GM18907 (cell line): ENCODE measurements around the gene TRUB2.

Experiments used
- ATAC-seq: cut with Tn5 transposase; IDR thresholded peaks from one replicate; pipeline ENCODE4 v1.9.1; 2021; ENCODE audit warnings: mild to moderate bottlenecking, moderate library complexity; ENCODE audit not compliant: unreplicated experiment

TRUB2 gene, protein sequence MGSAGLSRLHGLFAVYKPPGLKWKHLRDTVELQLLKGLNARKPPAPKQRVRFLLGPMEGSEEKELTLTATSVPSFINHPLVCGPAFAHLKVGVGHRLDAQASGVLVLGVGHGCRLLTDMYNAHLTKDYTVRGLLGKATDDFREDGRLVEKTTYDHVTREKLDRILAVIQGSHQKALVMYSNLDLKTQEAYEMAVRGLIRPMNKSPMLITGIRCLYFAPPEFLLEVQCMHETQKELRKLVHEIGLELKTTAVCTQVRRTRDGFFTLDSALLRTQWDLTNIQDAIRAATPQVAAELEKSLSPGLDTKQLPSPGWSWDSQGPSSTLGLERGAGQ

DNA sequence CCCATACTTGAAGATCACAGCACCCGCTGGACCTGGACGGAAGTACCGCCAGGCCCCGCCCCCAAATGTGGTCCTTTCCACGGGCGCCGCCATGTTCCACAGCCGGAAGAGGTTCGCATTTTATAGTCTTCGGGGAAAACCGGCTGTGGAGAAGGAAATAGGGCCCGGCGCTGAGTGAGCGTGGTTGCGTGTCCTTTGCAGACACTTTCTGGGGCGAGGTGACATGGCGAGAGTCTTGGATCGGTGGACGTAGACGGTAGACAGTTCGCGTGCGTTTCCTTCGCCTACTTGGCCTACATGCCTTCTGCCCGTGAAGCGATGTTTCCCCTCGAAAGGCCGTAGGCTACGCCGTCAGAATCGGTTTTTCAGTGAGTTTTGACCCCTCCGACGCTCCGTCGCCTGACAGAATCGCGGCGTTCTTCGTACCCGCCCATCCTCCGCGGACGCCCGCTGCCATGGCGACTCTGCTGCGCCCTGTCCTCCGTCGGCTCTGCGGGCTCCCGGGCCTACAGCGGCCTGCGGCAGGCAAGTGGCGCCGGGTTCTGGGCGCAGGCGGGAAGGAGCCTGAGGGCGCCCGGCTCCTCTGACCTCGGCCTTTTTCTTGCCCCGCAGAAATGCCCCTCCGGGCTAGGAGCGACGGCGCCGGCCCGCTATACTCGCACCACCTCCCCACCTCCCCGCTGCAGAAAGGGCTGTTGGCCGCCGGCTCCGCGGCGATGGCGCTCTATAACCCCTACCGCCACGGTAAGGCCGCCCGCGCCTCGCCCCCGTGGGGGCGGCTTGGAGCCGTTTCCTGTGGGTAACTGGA lies at the start of gene TRUB2, which contains the start of gene COQ4:
Gene TRUB2, minus strand, starts transcription at position 44 of the 808 bp plus-strand sequence. Its CDS starts 39 bp downstream, at position 5.
Gene COQ4, plus strand, starts transcription at position 436 of the 808 bp plus-strand sequence. Its CDS starts 20 bp downstream, at position 456.
- ATAC-seq, result peak; percentile 76

DNA sequence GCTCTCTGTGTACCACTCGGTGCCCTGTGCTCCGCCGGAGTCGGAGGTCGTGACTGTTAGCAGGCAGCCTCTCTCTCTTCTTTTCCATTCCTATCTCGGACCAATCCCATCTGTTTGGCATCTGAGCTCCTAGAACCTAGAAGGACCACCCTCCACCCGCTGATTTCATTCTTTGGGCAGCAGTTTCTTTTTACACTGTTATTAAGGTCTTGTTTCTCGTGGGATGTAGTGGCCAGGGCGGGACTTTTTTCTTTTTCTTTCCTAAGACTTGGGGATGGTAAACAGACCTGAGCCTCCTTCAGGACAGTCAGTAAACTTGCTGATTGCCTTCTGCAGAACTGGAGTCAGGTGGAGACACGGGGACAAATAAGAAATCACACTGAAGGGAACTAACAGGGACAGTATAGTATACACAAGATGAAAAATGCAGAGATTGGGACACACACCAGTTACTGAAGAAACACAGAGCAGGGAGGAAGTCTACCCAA lies 49.4 kb upstream of the TRUB2 start:
- ATAC-seq, result no peak

DNA sequence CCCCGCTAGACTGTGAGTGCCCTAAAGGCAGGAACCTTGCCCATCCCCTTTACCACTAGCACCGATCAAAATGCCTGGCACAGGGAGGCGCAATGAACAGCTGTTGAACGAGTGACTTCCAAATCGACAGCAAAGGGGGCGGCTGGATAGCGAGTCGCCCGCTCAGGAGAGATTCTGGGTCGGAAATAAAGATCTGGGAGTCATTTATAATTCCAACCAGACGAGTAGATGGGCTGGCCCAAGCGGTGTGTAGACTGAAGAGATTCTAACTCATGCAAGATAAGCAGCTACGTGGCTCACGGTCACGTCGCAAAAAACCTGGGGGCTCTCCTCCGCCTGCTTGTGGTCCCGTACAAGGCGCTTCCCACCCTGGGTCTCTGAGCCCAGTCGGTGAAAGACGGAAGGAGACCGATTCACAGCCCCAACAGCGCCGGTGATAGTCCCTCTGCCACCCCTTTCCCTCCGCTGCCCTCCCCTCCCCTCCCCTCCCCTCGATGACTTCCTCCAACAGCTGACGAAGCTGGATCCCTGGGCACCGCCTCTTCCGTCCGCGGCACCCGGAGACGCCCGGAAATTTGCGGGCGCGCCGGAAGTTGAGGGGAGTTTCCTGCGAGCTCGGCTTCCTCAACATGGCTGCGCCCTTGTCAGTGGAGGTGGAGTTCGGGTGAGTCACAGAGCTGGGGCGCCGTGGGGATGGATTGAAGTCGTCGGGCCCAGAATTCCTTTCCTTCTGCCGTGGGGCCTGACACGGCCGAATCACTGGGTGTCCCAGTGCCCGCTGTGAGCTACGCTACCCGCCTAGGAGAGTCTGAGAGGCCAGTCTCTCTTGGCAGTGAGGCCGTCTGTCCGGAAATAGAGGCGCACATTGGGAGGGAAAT lies 48.7 kb upstream of the TRUB2 start, which contains the start of gene URM1:
Gene URM1, plus strand, starts transcription at position 623 of the 878 bp plus-strand sequence. Its CDS starts 7 bp downstream, at position 630.
- peak; percentile 82 for ATAC-seq

DNA sequence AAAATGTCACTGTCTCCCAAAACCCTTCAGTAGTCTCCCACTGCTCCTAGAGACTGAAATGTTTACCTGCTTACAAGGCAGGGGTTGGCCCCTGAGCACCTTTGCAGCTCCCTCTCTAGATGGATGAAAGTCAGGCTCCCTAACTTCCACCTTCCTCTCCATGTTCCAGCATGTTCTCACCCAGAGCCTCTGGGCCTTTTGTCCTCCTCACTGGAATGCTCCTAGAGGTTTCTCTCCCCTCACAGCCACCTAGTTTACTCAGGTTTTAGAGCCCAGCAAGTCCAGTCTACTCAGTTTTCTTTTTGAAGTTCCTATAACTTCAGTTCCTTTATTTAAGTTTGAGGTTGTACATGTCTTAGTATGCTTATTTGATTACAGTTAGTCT lies 48.1 kb upstream of the TRUB2 start:
- peak; percentile 10 for ATAC-seq

DNA sequence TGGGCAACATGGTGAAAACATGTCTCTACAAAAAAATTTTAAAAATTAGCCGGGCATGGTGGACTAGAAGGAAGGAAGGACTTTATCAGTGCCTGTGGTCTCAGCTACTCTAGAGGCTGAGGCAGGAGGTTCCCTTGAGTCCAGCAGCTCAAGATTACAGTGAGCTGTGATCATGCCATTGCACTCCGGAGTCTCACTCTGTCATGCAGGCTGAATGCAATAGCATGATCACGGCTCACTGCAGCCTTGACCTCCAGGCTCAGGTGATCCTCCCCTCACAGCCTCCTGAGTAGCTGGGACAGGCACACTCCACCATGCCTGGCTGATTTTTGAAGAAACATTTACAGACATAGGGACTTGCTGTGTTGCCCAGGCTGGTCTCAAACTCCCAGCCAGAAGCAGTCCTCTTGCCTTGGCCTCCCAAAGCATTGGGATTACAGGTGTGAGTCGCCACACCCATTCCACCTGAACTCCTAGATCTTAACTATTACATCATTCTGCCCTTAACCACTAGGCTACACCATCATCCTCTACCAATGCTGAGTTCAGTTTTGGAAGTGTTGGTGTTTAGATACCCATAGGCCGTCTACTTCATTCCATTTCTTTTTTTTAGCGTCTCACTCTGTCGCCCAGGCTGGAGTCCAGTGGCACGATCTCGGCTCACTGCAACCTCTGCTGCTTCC lies 46.9 kb upstream of the TRUB2 start:
- ATAC-seq, result no peak

DNA sequence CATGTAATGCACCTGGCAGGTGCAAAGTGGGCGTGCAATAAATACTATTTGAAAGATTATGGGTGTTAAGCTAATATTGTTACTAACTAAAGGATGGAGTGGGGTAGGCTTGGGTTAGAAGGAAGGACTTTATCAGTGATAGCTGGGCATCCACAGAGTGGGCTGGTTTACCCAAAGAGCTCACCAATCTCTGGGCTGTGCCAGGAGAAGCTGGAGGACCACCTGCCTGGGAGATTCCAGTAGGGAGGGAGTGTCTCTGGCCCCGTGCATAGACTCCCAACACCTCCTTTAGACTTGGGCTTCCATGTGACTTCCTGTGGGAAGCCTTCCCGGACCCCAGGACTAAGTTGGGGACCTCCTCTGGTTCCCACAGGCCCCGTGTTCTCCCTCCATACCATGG lies 43.3 kb upstream of the TRUB2 start:
- ATAC-seq, result no peak

DNA sequence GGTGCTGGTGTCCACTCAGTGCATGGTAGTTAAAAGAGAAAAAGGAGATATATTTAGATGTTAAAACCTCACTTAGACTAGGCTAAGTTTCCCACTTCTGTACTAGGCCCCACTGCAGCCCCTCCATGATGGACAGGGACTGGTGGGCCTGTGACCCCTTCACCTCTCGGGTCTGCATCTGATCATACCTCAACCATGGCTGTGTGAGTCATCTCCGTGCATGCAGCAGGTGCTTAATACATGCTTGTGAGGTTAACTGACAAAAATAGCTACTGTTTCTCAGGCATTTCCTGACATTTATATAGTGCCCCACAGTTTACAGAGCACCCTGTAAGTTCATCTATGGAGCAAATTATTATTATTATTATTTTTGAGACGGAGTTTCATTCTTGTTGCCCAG lies 40.5 kb upstream of the TRUB2 start:
- ATAC-seq, result no peak

DNA sequence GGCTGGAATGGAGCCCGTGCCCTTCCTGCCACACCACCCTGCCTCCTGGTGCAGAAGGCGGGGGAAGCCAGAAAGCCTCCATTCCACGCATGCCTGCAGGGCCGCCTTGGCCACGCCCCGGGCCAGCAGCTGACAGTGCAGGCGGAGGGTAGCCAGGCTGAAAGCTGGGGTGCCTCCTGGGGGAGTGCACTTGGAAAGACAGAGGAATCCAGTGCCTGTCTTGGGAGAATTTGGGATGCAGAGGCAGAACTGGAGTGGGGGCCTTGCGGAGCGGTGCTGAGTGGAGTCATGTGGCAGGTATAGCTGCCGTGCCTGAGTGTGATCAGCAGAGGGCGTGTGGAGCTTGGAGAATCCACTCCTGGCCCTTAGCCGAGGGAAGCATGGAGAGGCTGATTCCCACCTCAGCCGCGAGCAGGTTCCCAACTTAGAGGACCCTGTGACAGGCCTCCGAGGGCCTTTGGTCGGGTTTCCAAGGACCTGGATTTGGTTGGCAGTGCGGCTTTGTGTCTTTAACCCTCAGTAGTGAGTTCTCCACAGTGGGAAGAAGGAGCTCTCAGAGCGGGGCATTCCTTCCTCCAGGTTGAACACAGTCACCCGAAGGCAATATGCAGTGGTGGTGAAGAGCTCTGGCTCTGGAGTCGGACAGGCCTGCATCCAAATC lies 39.9 kb upstream of the TRUB2 start:
- ATAC-seq, result peak; percentile 53

DNA sequence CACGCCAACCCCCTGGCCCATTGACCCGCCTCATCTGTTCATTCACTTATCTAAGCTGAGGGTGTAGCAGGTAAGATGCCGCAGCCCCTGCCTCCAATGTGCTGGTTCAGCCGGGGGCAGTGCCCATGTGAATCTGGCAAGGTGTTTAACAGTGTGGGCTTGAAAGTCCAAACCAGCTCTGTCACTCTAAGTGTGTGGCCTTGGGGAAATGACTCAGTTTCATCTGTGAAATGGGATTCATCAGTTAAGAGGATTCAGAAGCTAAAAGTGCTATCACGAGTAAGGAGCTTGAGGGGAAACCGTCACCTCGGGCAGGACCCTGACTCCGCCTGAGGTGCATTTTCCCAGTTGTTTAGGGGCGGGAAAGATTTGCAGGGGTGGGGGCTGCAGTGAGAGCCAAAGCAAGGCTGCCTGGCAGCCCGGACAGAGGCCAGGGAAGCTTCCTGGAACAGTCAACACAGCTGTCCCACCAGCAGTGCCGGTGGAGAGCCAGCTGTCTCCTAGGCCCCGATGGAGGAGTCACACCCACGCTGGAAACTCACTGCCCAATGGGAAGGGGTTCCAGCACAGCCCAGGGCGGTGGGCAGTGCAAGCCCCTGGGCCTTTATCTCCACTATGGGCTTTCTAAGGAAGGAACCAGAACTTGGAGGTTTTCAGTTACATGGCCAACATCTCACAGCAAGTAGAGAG lies 39.2 kb upstream of the TRUB2 start:
- ATAC-seq, result no peak

DNA sequence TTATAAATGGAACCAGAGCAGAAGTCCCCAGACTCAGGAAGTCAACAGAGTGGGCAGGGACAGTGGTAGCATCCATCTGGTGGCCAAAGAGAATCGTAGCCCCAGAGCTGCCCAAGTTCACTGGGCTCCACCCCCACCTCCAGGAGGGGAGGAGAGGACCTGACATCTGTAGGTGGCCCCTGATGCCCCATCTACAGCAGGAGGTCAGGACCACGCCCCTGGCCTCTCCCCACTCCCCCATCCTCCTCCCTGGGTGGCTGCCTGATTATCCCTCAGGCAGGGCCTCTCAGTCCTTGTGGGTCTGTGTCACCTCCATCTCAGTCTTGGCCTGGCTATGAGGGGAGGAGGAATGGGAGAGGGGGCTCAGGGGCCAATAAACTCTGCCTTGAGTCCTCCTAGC lies 38.6 kb upstream of the TRUB2 start:
- no peak for ATAC-seq

DNA sequence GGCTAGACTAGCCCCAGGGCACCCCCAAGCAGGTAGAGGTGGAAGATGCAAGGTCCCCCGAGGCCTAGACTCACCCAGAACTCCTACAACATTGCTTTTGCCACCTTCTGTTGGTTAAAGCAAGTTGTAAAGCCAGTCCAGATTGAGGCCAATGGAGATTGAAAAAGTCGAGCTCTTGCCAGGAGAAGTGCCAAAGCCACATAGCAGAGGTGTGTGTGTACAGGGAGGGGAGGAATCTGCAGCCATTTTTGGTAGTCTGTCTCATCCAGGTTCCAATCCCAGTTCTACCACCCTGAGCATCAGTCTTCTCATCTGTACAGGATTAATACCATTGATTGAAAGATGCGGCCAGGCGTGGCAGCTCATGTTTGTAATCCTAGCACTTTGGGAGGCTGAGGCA lies 36.6 kb upstream of the TRUB2 start:
- no peak for ATAC-seq

DNA sequence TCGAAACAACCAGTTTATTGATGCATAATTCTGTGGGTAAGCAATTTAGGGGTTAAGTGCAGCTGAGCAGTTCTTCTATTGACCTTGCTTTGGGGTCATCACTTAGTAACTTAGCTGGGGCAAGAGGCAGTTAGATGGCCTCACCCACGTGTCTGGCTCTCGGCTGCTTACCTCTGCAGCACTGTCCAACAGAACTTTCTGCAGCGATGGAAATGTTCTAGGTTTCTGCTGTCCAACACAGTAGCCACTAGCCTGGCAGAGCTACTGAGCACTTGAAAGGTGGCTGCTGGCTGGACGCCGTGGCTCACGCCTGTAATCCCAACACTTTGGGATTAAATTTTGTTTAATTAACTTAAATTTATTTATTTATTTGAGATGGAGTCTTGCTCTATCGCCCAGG lies 35.8 kb upstream of the TRUB2 start:
- no peak for ATAC-seq

DNA sequence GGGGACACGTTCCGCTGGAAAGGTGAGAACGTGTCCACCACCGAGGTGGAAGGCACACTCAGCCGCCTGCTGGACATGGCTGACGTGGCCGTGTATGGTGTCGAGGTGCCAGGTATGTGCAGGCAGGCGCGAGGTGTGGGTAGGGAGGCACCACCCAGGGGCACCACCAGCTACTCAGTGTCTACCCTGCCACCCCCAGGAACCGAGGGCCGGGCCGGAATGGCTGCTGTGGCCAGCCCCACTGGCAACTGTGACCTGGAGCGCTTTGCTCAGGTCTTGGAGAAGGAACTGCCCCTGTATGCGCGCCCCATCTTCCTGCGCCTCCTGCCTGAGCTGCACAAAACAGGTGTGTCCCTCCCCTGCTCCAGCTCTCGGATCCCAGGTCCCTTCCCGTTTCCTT lies 33.2 kb upstream of the TRUB2 start:
- ATAC-seq, result no peak

DNA sequence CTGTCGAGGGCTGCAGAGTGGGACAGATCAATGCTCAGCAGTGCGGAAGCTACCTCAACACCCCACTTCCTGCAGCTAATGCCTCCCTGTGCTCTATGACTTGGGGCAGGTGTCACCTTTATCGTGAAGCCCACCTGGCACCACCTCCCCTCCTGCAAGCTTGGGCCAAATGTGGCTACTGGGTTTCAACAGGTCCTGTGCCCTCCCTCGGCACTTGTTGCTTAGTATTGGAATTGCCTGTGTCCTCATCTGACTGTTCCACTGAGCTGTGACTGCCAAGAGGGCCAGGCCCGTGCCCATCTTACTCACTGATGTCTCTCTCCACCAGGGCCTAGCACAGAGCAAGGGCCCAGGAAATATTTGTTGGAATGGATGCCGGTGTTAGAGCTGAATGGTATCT lies 27.5 kb upstream of the TRUB2 start:
- no peak for ATAC-seq

DNA sequence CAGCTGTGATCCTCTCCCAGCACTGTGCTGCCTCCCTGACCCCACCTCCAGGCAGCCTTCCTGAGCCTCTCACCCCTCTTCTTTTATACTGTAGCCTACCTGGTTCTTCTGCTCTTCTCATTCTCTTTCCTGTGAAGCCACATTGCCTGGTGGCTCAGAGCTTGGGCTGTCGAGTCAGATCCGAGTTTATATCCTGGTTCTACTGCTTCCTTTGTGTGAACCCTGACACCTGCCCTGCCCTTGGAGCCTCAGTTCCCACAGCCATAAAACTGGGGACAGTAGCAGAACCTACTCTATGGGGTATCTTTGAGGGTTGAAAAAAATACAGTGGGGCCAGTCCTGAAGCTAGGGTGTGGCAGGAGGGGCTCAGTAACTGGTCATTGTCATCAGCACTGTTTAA lies 26.9 kb upstream of the TRUB2 start:
- no peak for ATAC-seq

DNA sequence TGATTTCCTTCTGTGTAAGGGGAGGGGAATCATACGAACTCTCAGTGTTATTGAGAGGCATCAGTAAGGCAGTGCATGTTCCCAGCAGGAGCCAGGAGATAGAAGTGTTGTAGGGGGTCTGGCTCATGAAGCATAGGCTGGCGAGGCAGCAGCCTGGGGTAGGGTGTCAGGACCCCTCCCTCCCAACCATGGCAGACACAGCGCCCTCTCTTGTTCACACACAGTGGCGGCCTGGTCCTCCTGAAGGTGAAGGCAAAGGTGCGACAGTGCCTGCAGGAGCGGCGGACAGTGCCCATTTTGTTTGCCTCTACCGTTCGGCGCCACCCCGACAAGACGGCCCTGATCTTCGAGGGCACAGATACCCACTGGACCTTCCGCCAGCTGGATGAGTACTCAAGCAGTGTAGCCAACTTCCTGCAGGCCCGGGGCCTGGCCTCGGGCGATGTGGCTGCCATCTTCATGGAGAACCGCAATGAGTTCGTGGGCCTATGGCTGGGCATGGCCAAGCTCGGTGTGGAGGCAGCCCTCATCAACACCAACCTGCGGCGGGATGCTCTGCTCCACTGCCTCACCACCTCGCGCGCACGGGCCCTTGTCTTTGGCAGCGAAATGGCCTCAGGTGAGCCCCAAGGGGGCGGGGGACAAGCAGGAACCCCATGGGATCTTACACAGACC lies 22.8 kb upstream of the TRUB2 start:
- no peak for ATAC-seq

DNA sequence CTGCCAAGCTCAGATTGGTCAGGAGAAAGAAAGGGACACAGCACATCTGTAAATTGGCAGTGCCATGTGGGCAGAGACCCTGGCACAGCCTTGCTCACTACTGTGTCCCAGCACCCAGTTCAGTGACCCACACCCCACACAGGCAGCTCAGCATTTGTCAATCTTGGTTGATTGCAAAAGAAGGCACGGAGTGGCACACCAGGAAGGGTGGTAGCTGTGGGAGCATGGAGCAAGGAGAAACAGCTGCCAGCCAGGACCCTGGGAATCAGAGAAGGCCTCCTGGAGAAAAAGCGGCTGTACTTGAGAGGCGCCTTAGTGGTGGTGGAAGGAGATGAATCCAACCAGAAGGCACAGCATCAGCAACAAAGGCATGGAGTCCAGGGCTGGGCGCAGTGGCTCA lies 21.6 kb upstream of the TRUB2 start:
- ATAC-seq, result no peak

DNA sequence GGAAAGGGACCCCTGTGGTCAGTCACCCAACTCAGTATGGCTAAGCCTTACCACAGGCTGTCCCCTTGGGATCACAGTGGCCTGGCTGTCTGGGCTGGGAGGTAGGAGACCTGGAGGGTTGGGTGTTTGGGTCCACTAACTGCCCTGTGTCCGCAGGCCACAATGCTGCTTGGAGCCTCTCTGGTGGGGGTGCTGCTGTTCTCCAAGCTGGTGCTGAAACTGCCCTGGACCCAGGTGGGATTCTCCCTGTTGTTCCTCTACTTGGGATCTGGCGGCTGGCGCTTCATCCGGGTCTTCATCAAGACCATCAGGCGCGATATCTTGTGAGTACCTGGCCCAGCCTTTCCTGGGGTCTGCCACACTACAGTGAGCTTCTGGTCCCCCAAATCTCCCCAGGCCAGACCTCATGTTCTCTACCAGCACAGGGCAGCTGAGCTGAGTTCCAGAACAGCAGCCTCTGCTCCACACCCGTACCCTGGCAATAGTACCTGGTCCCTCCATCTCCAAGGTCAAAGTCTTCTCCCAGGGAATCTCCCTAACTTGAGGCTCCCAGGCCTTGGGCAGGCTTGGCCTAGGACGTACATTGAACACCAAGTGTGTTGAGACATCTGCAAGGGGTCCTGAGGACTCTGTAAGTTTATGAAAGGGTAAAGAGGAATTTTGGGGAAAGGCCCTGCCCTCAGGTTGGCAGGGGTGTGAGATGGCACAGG lies 20.9 kb upstream of the TRUB2 start:
- no peak for ATAC-seq
